A549 (cell line): ENCODE results near the gene NADK.

Source experiments
- EHMT2 ChIP-seq: fragments of 200-600 bp; sonication (generic); IDR thresholded peaks from 2 replicates; pipeline ENCODE4 v1.6.1; 2016; ENCODE audit warnings: antibody characterized with exemption, low read depth, mild to moderate bottlenecking, moderate library complexity
- EP300 ChIP-seq, 2 experiments: fragments of >200 bp; sonication (Bioruptor Twin); formaldehyde crosslinking; IDR thresholded peaks; 2 replicates in 1 of 2; 3 replicates in 1 of 2; pipeline ENCODE4 v1.6.1; 2016 to 2017
- MYC ChIP-seq: IDR thresholded peaks from 2 replicates; pipeline ENCODE4 v1.6.1; 2012; ENCODE audit warnings: mild to moderate bottlenecking, inconsistent platforms, low read length, improper control_type of control experiment, borderline replicate concordance
- POLR2A ChIP-seq: IDR thresholded peaks from 2 replicates; pipeline ENCODE4 v1.6.1; 2012; ENCODE audit warnings: mild to moderate bottlenecking, low read length
- REST ChIP-seq: fragments of 200-600 bp; sonication (generic); IDR thresholded peaks from 2 replicates; pipeline ENCODE4 v1.6.1; 2016; ENCODE audit warnings: antibody characterized with exemption, mild to moderate bottlenecking, moderate library complexity
- RFX5 ChIP-seq: fragments of 450-650 bp; IDR thresholded peaks from 2 replicates; pipeline ENCODE4 v1.7.1; 2014; ENCODE audit warnings: antibody characterized with exemption, mild to moderate bottlenecking, moderate library complexity
- SMC3 ChIP-seq: fragments of >200 bp; sonication (Bioruptor Twin); formaldehyde crosslinking; IDR thresholded peaks from 3 replicates; pipeline ENCODE4 v1.6.1; 2018; ENCODE audit warnings: inconsistent platforms
- TF ChIP-seq, protein P1 (sequence below): fragments of >200 bp; sonication (Bioruptor Twin); formaldehyde crosslinking; IDR thresholded peaks from 3 replicates; pipeline ENCODE4 v1.5.1; 2016
- TF ChIP-seq, protein P2 (sequence below): fragments of 150-350 bp; IDR thresholded peaks from 2 replicates; pipeline ENCODE4 v1.6.1; 2014; ENCODE audit warnings: low read depth, mild to moderate bottlenecking, low read length

GRCh38 chr1:1819762-1820161 lies 41.5 kb upstream of the NADK start:
- TF ChIP-seq, protein P1, sequence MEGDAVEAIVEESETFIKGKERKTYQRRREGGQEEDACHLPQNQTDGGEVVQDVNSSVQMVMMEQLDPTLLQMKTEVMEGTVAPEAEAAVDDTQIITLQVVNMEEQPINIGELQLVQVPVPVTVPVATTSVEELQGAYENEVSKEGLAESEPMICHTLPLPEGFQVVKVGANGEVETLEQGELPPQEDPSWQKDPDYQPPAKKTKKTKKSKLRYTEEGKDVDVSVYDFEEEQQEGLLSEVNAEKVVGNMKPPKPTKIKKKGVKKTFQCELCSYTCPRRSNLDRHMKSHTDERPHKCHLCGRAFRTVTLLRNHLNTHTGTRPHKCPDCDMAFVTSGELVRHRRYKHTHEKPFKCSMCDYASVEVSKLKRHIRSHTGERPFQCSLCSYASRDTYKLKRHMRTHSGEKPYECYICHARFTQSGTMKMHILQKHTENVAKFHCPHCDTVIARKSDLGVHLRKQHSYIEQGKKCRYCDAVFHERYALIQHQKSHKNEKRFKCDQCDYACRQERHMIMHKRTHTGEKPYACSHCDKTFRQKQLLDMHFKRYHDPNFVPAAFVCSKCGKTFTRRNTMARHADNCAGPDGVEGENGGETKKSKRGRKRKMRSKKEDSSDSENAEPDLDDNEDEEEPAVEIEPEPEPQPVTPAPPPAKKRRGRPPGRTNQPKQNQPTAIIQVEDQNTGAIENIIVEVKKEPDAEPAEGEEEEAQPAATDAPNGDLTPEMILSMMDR, result no peak
- TF ChIP-seq POLR2A (no peak), EP300 (IDR thresholded peaks at IDR 0.05) (no peak), REST (no peak), SMC3 (no peak), EHMT2 (no peak), MYC (no peak), RFX5 (no peak)
- TF ChIP-seq, protein P2, sequence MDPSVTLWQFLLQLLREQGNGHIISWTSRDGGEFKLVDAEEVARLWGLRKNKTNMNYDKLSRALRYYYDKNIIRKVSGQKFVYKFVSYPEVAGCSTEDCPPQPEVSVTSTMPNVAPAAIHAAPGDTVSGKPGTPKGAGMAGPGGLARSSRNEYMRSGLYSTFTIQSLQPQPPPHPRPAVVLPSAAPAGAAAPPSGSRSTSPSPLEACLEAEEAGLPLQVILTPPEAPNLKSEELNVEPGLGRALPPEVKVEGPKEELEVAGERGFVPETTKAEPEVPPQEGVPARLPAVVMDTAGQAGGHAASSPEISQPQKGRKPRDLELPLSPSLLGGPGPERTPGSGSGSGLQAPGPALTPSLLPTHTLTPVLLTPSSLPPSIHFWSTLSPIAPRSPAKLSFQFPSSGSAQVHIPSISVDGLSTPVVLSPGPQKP, result no peak
